Stimulated activated naive CD8-positive, alpha-beta T cell treated with anti-CD3 and anti-CD28 coated beads, Interleukin-15, Interleukin-2, amounts not matched to agents 100 ng/mL and 50 ng/mL, for 24 hours (primary cell): ENCODE data around the gene CDC42EP1.
A peak's percentile ranks its signal among the peaks of the same experiment; 100 is the strongest.
"Not testable (repeated sequence)": the region's sequence is repeated elsewhere in the genome, so short reads cannot be mapped to it uniquely, and the experiment has no call there.

ENCODE experiments used
- H3K27ac Mint-ChIP-seq: one replicate; pipeline ENCODE4 v1.8.0; 2021; ENCODE audit warnings: mild to moderate bottlenecking, mixed read lengths
- H3K27me3 Mint-ChIP-seq: one replicate; pipeline ENCODE4 v1.8.0; 2021; ENCODE audit warnings: mixed read lengths
- H3K36me3 Mint-ChIP-seq: one replicate; pipeline ENCODE4 v1.8.0; 2021; ENCODE audit warnings: low read depth, mixed read lengths
- H3K4me1 Mint-ChIP-seq: one replicate; pipeline ENCODE4 v1.8.0; 2021; ENCODE audit warnings: low read depth, mixed read lengths
- H3K4me3 Mint-ChIP-seq: one replicate; pipeline ENCODE4 v1.8.0; 2021; ENCODE audit warnings: mild to moderate bottlenecking, mixed read lengths
- H3K9me3 Mint-ChIP-seq: one replicate; pipeline ENCODE4 v1.8.0; 2021; ENCODE audit warnings: mixed read lengths

Gene CDC42EP1

GRCh38 chr22:37571992-37572373 lies 11.7 kb downstream of the CDC42EP1 start:
- Mint-ChIP-seq H3K4me1 (peaks cover 6% of the 10 kb centered on the region), H3K4me3 (no peak overlapping the region), H3K36me3 (no peaks in the 10 kb centered on the region), H3K9me3 (no peaks in the 10 kb centered on the region), H3K27ac (no peak overlapping the region), H3K27me3 (no peaks in the 10 kb centered on the region)

DNA sequence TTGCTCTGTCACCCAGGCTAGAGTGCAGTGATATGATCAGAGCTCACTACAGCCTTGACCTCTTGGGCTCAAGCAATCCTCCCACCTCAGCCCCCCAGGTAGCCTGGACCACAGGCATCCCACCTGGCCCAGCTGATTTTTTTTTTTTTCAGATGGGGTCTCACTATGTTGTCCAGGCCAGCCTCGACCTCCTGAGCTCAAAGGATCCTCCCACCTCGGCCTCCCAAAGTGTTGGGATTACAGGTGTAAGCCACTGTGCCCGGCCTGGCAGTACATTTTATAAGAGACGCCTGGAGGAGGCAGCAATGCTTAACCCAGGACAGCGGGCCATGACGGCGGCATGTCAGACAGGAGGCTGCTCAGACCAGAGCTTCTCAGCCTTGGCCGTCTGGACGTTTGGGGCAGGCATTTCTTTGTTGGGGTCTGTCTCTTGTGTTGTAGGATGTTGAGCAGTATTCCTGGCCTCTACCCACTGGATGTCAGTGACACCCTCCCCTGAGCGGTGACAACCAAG lies 15.3 kb downstream of the CDC42EP1 start:
- H3K4me1 Mint-ChIP-seq: peaks cover 8% of the 10 kb centered on the region

DNA sequence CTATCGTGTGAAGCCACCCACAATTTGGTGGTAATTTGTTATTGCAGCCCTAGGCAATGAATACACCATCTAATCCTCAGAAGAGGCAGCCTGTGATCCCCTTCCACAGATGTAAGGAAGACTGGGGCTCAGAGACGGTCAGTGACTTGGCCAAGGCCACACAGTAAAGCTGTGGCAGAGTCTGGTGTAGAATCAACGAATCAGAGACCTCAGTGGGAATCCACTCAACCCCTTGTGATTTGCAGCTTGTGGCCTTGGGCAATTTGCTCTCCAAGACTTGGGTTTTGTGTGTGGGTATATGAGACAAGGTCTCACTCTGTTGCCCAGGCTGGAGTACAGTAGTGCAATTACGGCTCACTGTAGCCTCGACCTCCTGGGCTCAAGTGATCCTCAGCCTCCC lies 17.7 kb downstream of the CDC42EP1 start:
- no peaks in the 10 kb centered on the region for H3K36me3 Mint-ChIP-seq
- H3K4me1 Mint-ChIP-seq: peaks cover 14% of the 10 kb centered on the region
- H3K27me3 Mint-ChIP-seq: peaks cover 10% of the 10 kb centered on the region
- H3K27ac Mint-ChIP-seq: no peak overlapping the region
- no peak overlapping the region for H3K4me3 Mint-ChIP-seq
- H3K9me3 Mint-ChIP-seq: no peaks in the 10 kb centered on the region

More for the DNA sequence above, 15.3 kb downstream of the CDC42EP1 start:
- peaks cover 2% of the 10 kb centered on the region for H3K27me3 Mint-ChIP-seq
- no peak overlapping the region for H3K4me3 Mint-ChIP-seq
- no peaks in the 10 kb centered on the region for H3K36me3 Mint-ChIP-seq
- no peak overlapping the region for H3K27ac Mint-ChIP-seq
- H3K9me3 Mint-ChIP-seq: no peaks in the 10 kb centered on the region

DNA sequence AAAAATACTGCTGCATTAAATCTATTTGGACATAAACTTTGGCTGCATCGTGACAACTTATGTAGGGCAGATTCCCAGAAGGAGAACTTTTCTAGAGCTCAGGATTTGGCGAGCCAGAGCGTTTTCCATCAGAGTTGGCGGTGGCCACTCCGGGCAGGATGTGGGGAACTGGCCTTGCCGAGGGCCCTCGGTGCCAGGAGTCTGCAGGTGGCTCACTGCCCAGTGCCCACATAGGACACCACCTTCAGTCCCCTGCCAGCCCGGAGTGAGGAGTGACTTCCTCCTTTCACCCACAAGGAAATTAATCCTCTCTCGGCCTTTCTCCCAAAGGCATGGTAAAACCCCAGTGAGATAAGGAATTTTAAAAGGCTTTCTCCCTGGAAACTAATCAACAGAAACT lies 21.2 kb downstream of the CDC42EP1 start:
- no peaks in the 10 kb centered on the region for H3K36me3 Mint-ChIP-seq
- H3K4me3 Mint-ChIP-seq: no peak overlapping the region
- peaks cover 14% of the 10 kb centered on the region for H3K4me1 Mint-ChIP-seq
- H3K27me3 Mint-ChIP-seq: peaks cover 11% of the 10 kb centered on the region
- H3K9me3 Mint-ChIP-seq: no peaks in the 10 kb centered on the region
- H3K27ac Mint-ChIP-seq: no peak overlapping the region

GRCh38 chr22:37582526-37582925 lies 22.2 kb downstream of the CDC42EP1 start:
- peaks cover 14% of the 10 kb centered on the region for H3K4me1 Mint-ChIP-seq
- H3K27ac Mint-ChIP-seq: no peak overlapping the region
- H3K9me3 Mint-ChIP-seq: no peaks in the 10 kb centered on the region
- H3K27me3 Mint-ChIP-seq: peaks cover 11% of the 10 kb centered on the region
- H3K36me3 Mint-ChIP-seq: no peaks in the 10 kb centered on the region
- H3K4me3 Mint-ChIP-seq: no peak overlapping the region

GRCh38 chr22:37588546-37589215 lies 28.4 kb downstream of the CDC42EP1 start:
- Mint-ChIP-seq H3K9me3 (no peaks in the 10 kb centered on the region), H3K27ac (no peak overlapping the region), H3K4me1 (peaks cover 11% of the 10 kb centered on the region), H3K36me3 (no peaks in the 10 kb centered on the region), H3K27me3 (no peaks in the 10 kb centered on the region), H3K4me3 (no peak overlapping the region)

GRCh38 chr22:37589636-37590035 lies 29.4 kb downstream of the CDC42EP1 start:
- Mint-ChIP-seq H3K4me3 (no peak overlapping the region), H3K27me3 (no peaks in the 10 kb centered on the region), H3K9me3 (no peaks in the 10 kb centered on the region), H3K36me3 (no peaks in the 10 kb centered on the region), H3K27ac (no peak overlapping the region), H3K4me1 (peaks cover 11% of the 10 kb centered on the region)

DNA sequence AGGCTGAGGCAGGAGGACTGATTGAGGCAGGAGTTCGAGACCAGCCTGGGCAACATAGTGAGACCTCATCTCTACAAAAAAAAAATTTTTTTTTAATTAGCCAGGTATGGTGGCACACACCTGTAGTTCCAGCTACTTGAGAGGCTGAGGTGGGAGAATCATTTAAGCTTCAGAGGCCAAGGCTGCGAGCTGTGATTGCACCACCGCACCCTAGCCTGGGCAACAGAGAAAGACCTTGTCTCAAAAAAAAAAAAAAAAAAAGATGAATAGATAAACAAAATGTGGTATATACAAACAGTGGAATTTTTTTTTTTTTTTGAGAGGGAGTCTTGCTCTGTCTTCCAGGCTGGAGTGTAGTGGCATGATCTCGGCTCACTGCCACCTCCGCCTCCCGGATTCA lies 30.8 kb downstream of the CDC42EP1 start:
- H3K27ac Mint-ChIP-seq, H3K27me3 Mint-ChIP-seq, H3K9me3 Mint-ChIP-seq, H3K4me3 Mint-ChIP-seq, H3K36me3 Mint-ChIP-seq: not testable (repeated sequence)
- peaks cover 11% of the 10 kb centered on the region for H3K4me1 Mint-ChIP-seq

DNA sequence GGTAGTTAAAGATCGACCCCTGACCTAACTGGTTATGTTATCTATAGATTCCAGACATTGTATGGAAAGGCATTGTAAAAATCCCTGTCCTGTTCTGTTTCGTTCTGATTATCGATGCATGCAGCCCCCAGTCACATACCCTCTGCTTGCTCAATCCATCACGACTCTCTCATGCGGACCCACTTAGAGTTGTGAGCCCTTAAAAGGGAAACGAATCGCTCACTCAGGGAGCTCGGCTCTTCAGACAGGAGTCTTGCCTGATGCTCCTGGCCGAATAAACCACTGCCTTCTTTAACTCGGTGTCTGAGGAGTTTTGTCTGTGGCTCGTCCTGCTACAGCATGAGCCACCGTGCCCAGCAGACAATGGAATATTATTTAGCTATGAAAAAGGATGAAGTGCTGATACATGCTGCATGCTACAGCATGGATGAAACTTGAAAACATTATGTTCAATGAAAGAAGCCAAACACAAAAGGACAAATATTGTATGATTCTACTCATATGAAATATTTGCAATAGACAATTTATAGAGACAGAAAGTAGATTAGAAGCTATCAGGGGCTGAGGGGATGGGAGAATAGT lies 31.6 kb downstream of the CDC42EP1 start:
- Mint-ChIP-seq H3K4me1 (peaks cover 11% of the 10 kb centered on the region), H3K36me3 (no peaks in the 10 kb centered on the region), H3K4me3 (peak overlapping the region; percentile 74), H3K27me3 (no peaks in the 10 kb centered on the region), H3K27ac (peak overlapping the region; percentile 79), H3K9me3 (no peaks in the 10 kb centered on the region)

- Mint-ChIP-seq H3K27me3 (no peaks in the 10 kb centered on the region), H3K36me3 (no peaks in the 10 kb centered on the region), H3K9me3 (no peaks in the 10 kb centered on the region), H3K4me1 (peaks cover 11% of the 10 kb centered on the region), H3K4me3 (no peak overlapping the region), H3K27ac (no peak overlapping the region)
Measured at GRCh38 chr22:37594237-37594636, 34.0 kb downstream of the CDC42EP1 start.

- no peaks in the 10 kb centered on the region for H3K36me3 Mint-ChIP-seq
- H3K27me3 Mint-ChIP-seq: no peaks in the 10 kb centered on the region
- H3K4me3 Mint-ChIP-seq: no peak overlapping the region
- no peak overlapping the region for H3K27ac Mint-ChIP-seq
- H3K4me1 Mint-ChIP-seq: peaks cover 9% of the 10 kb centered on the region
- H3K9me3 Mint-ChIP-seq: no peaks in the 10 kb centered on the region
Measured at GRCh38 chr22:37599153-37599552, 38.9 kb downstream of the CDC42EP1 start.

DNA sequence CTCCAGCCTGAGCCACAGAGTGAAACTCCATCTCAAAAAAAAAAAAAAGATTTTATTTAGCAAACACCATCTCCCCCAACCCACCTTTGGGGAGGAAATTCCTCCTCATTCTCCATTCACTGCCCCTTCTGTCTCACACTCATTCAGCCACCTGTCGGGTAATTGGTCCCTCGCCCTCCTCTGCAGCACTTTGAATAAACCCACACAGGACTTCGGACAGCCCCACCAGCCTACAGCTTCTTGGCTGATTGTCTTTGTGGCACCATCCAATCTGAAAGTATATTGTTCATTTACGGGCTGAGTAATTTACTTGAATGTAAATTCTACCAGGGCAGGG lies 40.9 kb downstream of the CDC42EP1 start:
- peaks cover 3% of the 10 kb centered on the region for H3K27me3 Mint-ChIP-seq
- H3K36me3 Mint-ChIP-seq: no peaks in the 10 kb centered on the region
- peaks cover 23% of the 10 kb centered on the region for H3K4me1 Mint-ChIP-seq
- H3K27ac Mint-ChIP-seq: no peak overlapping the region
- no peaks in the 10 kb centered on the region for H3K9me3 Mint-ChIP-seq
- no peak overlapping the region for H3K4me3 Mint-ChIP-seq

DNA sequence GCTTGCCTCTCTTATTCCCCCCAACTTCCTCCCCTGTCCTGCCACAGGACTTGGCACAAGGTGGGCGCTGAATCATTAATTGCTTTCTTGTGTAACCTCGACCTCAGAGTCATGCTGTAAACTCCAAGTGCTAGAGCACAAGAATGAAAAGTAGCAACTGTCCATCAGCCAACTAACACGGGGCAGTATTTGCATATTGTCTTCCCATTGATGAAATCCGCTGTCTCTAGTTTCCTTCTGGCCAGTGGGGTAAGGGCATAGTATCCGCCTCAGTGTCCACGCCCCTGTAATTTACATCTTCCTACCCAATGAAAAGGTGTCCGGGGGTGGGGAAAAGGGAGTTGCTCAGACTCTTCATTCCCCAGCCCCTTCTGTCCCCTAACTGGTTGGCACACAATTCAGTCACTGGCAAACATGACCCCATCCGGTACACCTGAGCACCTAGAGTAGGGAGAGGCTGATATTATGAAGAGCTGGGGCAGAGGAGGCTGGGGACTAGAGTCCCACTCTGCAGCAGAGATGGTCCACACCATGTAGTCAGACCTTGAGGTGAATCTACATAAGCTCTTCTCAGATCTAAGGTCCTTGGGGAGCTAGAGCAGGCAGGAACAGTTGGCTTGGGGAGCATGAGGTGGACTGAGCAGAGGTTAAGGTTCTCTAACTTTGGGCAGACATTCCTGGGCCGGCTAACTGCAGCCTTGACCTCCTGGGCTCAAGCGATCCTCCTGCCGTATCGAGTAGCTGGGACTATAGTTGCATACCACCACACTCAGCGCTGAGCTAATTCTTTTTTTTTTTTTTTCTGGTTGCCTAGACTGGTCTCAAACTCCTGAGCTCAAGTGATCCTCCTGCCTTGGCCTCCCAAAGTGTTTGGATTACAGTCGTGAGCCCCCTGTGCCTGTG lies 41.5 kb downstream of the CDC42EP1 start:
- peaks cover 24% of the 10 kb centered on the region for H3K4me1 Mint-ChIP-seq
- no peak overlapping the region for H3K4me3 Mint-ChIP-seq
- no peaks in the 10 kb centered on the region for H3K36me3 Mint-ChIP-seq
- H3K27ac Mint-ChIP-seq: no peak overlapping the region
- no peaks in the 10 kb centered on the region for H3K9me3 Mint-ChIP-seq
- H3K27me3 Mint-ChIP-seq: peaks cover 3% of the 10 kb centered on the region

DNA sequence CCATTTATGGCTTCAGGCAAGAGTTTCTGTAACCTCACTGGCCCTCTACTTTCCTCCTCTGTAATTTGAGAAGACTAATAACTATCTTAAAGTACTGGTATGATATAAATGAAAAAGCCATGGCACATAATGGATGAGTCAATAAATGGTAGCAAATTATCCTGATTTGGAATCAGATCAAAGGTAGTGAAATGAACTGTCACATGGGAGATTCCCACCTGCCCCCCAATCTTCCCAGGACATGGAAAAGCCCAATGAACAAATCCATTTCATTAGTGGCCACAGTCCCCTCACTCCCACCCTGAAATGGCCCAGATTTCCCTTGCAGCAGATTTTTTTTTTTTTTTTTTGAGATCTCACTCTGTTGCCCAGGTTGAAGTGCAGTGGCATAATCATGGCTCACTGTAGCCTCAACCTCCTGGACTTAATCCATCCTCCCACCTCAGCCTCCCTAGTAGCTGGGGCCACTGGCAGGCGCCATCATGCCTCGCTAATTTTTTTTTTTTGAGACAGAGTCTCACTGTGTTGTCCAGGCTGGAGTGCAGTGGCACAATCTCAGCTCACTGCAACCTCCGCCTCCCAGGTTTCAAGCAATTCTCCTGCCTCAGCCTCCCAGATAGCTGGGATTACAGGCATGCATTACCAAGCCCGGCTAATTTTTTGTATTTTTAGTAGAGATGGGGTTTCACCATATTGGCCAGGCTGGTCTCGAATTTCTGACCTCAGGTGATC lies 42.4 kb downstream of the CDC42EP1 start:
- not testable (repeated sequence) for H3K9me3 Mint-ChIP-seq, H3K27me3 Mint-ChIP-seq, H3K36me3 Mint-ChIP-seq, H3K27ac Mint-ChIP-seq, H3K4me3 Mint-ChIP-seq
- H3K4me1 Mint-ChIP-seq: peaks cover 33% of the 10 kb centered on the region

GRCh38 chr22:37604074-37604473 lies 43.8 kb downstream of the CDC42EP1 start:
- Mint-ChIP-seq H3K4me1 (peaks cover 40% of the 10 kb centered on the region), H3K27ac (no peak overlapping the region), H3K27me3 (peaks cover 3% of the 10 kb centered on the region), H3K36me3 (no peaks in the 10 kb centered on the region), H3K4me3 (no peak overlapping the region), H3K9me3 (no peaks in the 10 kb centered on the region)
